BLaER1 treated with 17β-estradiol and CSF1 and Interleukin-3, amounts not matched to agents 10 nM and 100 nM (cell line): ENCODE data around the gene SPP2.

ENCODE experiments used
- H3K27ac ChIP-seq, 11 experiments: shearing (Covaris generic); formaldehyde crosslinking; 2 replicates each; pipeline ENCODE4 v1.8.1; 2022
- H3K27me3 ChIP-seq, 11 experiments: shearing (Covaris generic); formaldehyde crosslinking; 2 replicates each; pipeline ENCODE4 v1.8.1; 2022
- H3K36me3 ChIP-seq, 11 experiments: shearing (Covaris generic); formaldehyde crosslinking; 2 replicates each; pipeline ENCODE4 v1.8.1; 2022
- H3K4me1 ChIP-seq, 10 experiments: shearing (Covaris generic); formaldehyde crosslinking; 2 replicates each; pipeline ENCODE4 v1.8.1; 2022
- H3K4me2 ChIP-seq, 11 experiments: shearing (Covaris generic); formaldehyde crosslinking; 2 replicates each; pipeline ENCODE4 v1.8.1; 2022
- H3K4me3 ChIP-seq, 10 experiments: shearing (Covaris generic); formaldehyde crosslinking; 2 replicates each; pipeline ENCODE4 v1.8.1; 2022
- H3K9ac ChIP-seq, 11 experiments: shearing (Covaris generic); formaldehyde crosslinking; 2 replicates each; pipeline ENCODE4 v1.8.1; 2022
- H3K9me3 ChIP-seq, 11 experiments: shearing (Covaris generic); formaldehyde crosslinking; replicated peaks in 1 of 11; 2 replicates each; pipeline ENCODE4 v1.8.1; 2022
- H4K20me1 ChIP-seq, 11 experiments: shearing (Covaris generic); formaldehyde crosslinking; 2 replicates each; pipeline ENCODE4 v1.8.1; 2022
- Cebpa-rat ChIP-seq, 11 experiments: shearing (Covaris generic); IDR thresholded peaks; 2 replicates each; pipeline ENCODE4 v1.8.1; 2022

The SPP2 gene

DNA sequence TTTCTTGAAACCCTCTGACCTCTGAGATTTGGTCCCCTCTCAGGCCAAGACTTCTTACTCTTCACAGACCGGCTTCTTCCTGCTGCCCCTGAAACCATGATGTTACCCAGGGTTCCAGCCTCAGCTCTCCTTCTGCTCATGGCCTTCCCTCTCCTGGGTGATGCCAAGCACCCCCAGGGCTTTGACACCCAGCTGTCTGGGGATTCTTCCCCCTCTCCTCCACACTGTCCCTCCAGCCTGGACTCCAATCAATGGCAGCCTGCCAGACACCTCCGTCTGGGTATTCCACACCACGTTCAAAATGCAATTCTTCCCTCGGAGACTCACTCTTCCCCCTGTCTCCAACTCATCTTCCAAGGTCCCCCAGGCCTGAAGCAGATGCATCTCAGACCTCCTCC lies 25.0 kb downstream of the SPP2 start:
- 0 out of 22 replicates have a peak, but pooled peaks cover 0 to 5% (median 0%) of the 10 kb centered on the region in 11 experiments for H3K27me3 ChIP-seq
- H3K4me2 ChIP-seq, result peak overlapping the region; percentile 13 to 82 (median 68); a peak in 20 of 22 replicates
- H3K9me3 ChIP-seq, result peaks cover 0 to 18% (median 5%) of the 10 kb centered on the region in 11 experiments; a peak in 6 of 22 replicates
- H3K36me3 ChIP-seq, result no peaks in the 10 kb centered on the region
- H3K9ac ChIP-seq, result peak overlapping the region in 1 of 11 experiments; percentile 3; a peak in 2 of 22 replicates
- peaks cover 13 to 74% (median 51%) of the 10 kb centered on the region in 10 experiments; a peak in 18 of 20 replicates for H3K4me1 ChIP-seq
- no peak overlapping the region for H3K4me3 ChIP-seq
- TF ChIP-seq Cebpa-rat (IDR thresholded peaks at IDR 0.05), result no peak
- peak overlapping the region in 3 of 11 experiments; percentile 4 to 34 (median 6); a peak in 3 of 22 replicates for H3K27ac ChIP-seq
- H4K20me1 ChIP-seq, result no peaks in the 10 kb centered on the region

DNA sequence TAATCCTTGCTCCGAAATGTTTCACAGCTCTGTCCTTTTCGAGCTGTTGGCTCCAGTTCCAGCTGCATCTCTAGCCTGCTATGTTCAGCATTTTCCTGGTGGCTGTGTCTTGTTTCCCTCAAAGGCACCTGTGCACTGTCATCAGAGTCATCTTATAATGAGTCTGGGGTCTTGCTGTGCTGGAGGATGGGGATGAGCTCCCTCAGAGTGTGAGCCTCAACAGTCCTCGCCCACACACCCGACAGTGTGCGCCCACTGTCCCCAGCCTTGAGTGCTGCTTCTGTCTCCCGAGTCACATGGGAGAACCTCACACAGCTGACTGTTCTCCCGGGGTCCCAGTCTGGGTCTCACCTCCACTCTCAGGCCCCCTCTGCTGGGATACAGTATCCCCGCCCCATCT lies 25.4 kb downstream of the SPP2 start:
- H3K4me2 ChIP-seq, result peak overlapping the region in 10 of 11 experiments; percentile 13 to 82 (median 68); a peak in 17 of 22 replicates
- no peak for TF ChIP-seq Cebpa-rat (IDR thresholded peaks at IDR 0.05)
- H3K9me3 ChIP-seq, result peaks cover 0 to 16% (median 3%) of the 10 kb centered on the region in 11 experiments; a peak in 9 of 22 replicates
- no peak overlapping the region for H3K4me3 ChIP-seq
- H3K27me3 ChIP-seq, result 0 out of 22 replicates have a peak, but pooled peaks cover 0 to 5% (median 0%) of the 10 kb centered on the region in 11 experiments
- H3K4me1 ChIP-seq, result peaks cover 13 to 71% (median 50%) of the 10 kb centered on the region in 10 experiments; a peak in 18 of 20 replicates
- H3K9ac ChIP-seq, result no peak overlapping the region
- no peaks in the 10 kb centered on the region for H4K20me1 ChIP-seq
- no peaks in the 10 kb centered on the region for H3K36me3 ChIP-seq
- no peak overlapping the region for H3K27ac ChIP-seq

DNA sequence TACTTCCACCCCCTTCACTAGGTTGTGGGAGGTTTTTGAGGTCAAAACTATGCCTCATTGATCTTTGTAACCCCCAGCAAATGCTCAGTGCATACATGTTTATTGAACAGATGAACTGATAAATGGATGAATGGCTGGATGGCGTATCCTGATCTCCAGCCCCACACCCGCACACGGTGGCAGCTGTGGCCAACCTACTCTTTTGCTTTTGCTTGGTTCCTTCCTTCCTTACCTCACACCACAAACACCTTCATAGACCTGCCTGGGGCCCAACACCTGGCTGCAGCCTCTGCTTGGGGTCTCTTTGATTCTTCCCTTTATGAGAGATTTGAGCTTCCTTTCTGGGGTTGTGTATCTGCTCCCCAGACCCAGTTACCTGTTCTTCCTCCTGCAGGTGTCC lies 25.9 kb downstream of the SPP2 start:
- H3K27ac ChIP-seq, result no peak overlapping the region

DNA sequence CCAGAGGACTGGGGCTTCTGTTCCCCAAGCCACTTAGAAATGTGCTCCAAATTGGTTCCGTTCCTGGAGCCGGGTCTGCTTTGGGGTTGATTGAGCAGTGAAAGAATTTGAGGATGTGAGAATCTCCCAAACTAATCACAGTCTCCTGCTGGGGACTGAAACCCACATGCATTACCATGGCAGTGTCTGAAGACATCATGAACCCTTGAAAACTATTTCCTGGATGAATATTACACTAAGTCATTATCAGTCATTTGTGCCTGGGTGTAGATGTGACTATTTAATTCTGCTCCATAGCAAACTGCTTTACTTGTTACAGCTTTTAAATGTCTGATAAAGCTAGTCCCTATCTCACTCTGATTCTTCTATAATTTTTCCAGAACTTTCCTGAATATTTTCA lies 27.6 kb downstream of the SPP2 start:
- Histone ChIP-seq H3K27me3 (0 out of 22 replicates have a peak, but pooled peaks cover 0 to 5% (median 0%) of the 10 kb centered on the region in 11 experiments), H3K4me2 (peak overlapping the region in 2 of 11 experiments; percentile 14 to 29; a peak in 2 of 22 replicates), H3K27ac (no peak overlapping the region), H4K20me1 (no peaks in the 10 kb centered on the region), H3K4me1 (peaks cover 8 to 55% (median 36%) of the 10 kb centered on the region in 10 experiments), H3K4me3 (no peak overlapping the region), H3K36me3 (peaks cover 0 to 12% (median 0%) of the 10 kb centered on the region in 11 experiments; a peak in 6 of 22 replicates), H3K9ac (no peak overlapping the region), H3K9me3 (peaks cover 0 to 24% (median 17%) of the 10 kb centered on the region in 11 experiments; a peak in 14 of 22 replicates)
- no peak for TF ChIP-seq Cebpa-rat (IDR thresholded peaks at IDR 0.05)

More for the DNA sequence above, 25.9 kb downstream of the SPP2 start:
- Histone ChIP-seq H3K9me3 (peaks cover 0 to 16% (median 8%) of the 10 kb centered on the region in 11 experiments; a peak in 11 of 22 replicates), H3K36me3 (no peaks in the 10 kb centered on the region), H4K20me1 (no peaks in the 10 kb centered on the region), H3K4me3 (no peak overlapping the region), H3K4me1 (peaks cover 11 to 66% (median 46%) of the 10 kb centered on the region in 10 experiments; a peak in 18 of 20 replicates), H3K4me2 (peak overlapping the region in 9 of 11 experiments; percentile 42 to 82 (median 68); a peak in 17 of 22 replicates), H3K27me3 (0 out of 22 replicates have a peak, but pooled peaks cover 0 to 5% (median 0%) of the 10 kb centered on the region in 11 experiments), H3K9ac (no peak overlapping the region)
- no peak for TF ChIP-seq Cebpa-rat (IDR thresholded peaks at IDR 0.05)

DNA sequence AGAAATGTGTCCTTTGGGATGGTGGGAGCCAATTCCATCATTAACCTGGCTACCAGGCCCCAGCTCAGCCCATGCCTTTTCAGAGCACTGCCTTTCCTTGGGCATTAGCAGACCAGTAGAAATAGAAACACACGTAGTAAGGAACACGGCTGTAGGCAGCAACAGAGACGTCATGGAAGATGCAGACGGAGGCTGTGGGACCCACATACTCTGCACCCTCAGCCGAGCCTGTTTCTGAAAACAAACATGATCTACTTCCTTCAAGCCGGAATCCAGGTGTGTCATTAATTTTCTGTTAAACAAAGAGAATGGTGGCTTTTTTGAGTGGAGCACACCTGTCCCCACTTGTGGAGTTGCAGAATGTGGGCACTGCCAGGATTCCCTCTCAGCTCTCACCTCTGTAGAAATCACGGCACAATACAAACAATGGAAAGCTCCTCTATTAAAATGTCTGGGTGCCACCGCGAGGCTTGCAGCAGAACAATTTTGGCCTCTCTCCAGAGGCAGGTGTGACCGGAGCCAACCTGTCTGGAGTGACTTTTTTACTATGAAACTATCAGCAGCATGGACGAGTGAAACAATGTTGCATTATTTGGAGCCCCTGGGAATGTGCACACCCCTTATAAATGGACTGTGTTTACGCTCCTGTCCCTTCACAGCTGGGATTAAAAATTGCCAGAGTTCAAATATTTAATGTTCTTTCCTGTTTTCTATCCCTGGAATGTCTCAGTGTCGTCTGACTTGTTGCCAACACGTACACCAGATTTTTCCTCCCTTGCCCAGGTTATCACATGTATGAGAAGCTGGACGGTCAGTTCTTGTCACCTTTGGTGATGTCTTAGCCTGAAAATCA lies 31.7 kb downstream of the SPP2 start:
- H3K9me3 ChIP-seq, result peaks cover under 1 to 47% (median 29%) of the 10 kb centered on the region in 11 experiments; a peak in 16 of 22 replicates
- no peak overlapping the region for H3K9ac ChIP-seq
- no peak overlapping the region for H3K4me3 ChIP-seq
- peaks cover 0 to 21% (median 2%) of the 10 kb centered on the region in 11 experiments; a peak in 8 of 22 replicates for H3K36me3 ChIP-seq
- no peaks in the 10 kb centered on the region for H4K20me1 ChIP-seq
- no peaks in the 10 kb centered on the region for H3K27me3 ChIP-seq
- peak overlapping the region in 2 of 11 experiments; percentile 73 to 77; a peak in 4 of 22 replicates for H3K4me2 ChIP-seq
- TF ChIP-seq Cebpa-rat (IDR thresholded peaks at IDR 0.05), result no peak
- H3K27ac ChIP-seq, result no peak overlapping the region
- peaks cover 12 to 29% (median 18%) of the 10 kb centered on the region in 10 experiments for H3K4me1 ChIP-seq

DNA sequence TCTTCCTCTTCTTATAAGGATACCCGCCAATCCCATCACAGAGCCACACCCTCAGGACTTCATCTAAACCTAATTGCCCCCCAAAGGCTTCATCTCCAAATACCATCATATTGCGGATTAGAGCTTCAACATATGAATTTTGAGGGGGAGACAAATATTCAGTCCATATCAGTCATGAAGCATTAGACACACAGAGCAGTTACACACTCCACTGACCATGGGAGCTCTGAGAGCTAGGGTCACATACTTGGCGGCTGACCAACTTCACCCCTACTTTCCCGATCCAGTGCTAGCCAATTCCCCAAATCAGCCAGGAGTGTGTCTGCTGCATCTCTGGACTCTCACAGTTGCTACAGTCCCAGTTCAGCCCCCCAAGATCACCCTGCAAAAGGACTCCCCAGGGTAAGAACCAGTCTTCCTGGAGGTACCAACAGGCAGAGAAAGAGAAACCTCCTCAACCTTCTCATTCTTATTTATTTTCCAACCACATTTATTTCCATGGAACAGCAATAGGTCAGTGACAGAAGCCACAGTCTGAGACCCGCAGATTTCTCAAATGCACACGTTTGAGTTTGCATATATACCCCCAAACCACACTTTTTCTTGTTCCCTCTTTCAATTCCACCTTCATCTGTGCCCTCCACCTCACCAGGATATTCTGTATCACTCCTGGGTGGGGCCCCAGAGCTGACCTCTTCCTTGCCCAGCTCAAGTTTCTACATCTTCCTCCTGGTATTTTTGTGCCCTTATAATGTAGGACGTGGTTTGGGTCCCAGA lies 33.3 kb downstream of the SPP2 start:
- Histone ChIP-seq H3K4me1 (peaks cover 12 to 20% (median 16%) of the 10 kb centered on the region in 10 experiments), H3K4me3 (no peak overlapping the region), H3K27ac (no peak overlapping the region), H3K27me3 (no peaks in the 10 kb centered on the region), H4K20me1 (no peaks in the 10 kb centered on the region), H3K36me3 (peaks cover 0 to 27% (median 7%) of the 10 kb centered on the region in 11 experiments; a peak in 8 of 22 replicates), H3K9me3 (peaks cover 16 to 62% (median 45%) of the 10 kb centered on the region in 11 experiments), H3K4me2 (peak overlapping the region; percentile 52 to 77 (median 62); a peak in 21 of 22 replicates), H3K9ac (0 out of 22 replicates have a peak overlapping the region, but pooled peaks of 1 of the 11 experiments have one; percentile 5)
- TF ChIP-seq Cebpa-rat (IDR thresholded peaks at IDR 0.05), result no peak

DNA sequence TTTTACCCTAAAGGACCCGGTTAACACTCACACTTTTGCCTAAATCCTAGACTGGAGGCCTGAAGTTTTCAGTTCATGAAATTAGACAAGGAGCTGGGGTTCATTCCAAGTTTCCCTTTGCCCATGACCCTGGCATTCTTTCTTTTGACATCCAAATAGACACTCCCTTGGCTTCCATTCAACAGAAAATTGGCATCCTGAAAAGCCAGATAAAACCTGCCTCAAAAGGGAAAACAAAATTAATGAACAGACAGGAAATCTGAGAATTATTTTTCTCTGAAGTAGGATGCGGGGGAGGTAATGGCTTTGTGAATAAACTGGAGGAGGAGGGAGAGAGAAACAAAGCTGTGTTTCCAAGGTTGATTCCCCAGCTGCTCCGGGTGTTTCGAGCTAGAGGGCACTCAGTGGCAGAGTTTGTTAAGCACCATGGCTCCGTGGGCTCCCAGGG lies 41.0 kb downstream of the SPP2 start:
- Histone ChIP-seq H3K27ac (peak overlapping the region in 6 of 11 experiments; percentile 5 to 41 (median 20); a peak in 6 of 22 replicates), H3K4me1 (peaks cover 7 to 59% (median 44%) of the 10 kb centered on the region in 10 experiments; a peak in 19 of 20 replicates), H4K20me1 (no peaks in the 10 kb centered on the region), H3K4me2 (peak overlapping the region; percentile 60 to 88 (median 72)), H3K36me3 (peaks cover 0 to 46% (median 12%) of the 10 kb centered on the region in 11 experiments; a peak in 11 of 22 replicates), H3K27me3 (no peaks in the 10 kb centered on the region), H3K9me3 (peaks cover 28 to 62% (median 56%) of the 10 kb centered on the region in 11 experiments), H3K4me3 (no peak overlapping the region; a peak in 1 of 20 replicates), H3K9ac (peak overlapping the region in 5 of 11 experiments; percentile 20 to 58 (median 34); a peak in 9 of 22 replicates)
- no peak for TF ChIP-seq Cebpa-rat (IDR thresholded peaks at IDR 0.05)

DNA sequence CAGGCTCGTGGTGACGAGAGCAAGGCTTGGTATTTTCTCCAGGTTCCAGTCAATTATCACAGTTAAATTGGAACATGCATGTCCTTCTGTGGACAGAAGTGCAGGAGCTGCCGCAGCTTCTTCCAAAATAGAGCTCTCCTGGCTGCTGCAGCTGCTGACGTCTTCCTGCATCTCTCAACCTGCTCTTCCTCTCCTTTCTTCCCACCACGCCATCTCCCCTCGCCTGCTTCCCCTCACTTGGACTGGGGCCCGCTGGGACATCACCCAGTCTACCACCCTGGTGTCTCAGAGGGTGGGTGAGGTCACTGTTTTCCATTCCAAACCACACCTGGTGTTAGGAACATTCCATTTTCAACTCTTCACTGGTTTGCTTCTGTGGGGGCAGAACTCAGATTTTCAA lies 41.4 kb downstream of the SPP2 start:
- Histone ChIP-seq H3K9ac (peak overlapping the region in 5 of 11 experiments; percentile 20 to 58 (median 34); a peak in 9 of 22 replicates), H3K36me3 (peaks cover 0 to 46% (median 12%) of the 10 kb centered on the region in 11 experiments; a peak in 11 of 22 replicates), H3K9me3 (peaks cover 26 to 58% (median 52%) of the 10 kb centered on the region in 11 experiments), H3K27me3 (no peaks in the 10 kb centered on the region), H3K4me2 (peak overlapping the region; percentile 60 to 88 (median 72)), H3K4me1 (peaks cover 7 to 64% (median 48%) of the 10 kb centered on the region in 10 experiments; a peak in 19 of 20 replicates), H3K27ac (peak overlapping the region in 6 of 11 experiments; percentile 5 to 41 (median 20); a peak in 6 of 22 replicates), H3K4me3 (no peak overlapping the region; a peak in 1 of 20 replicates), H4K20me1 (no peaks in the 10 kb centered on the region)
- TF ChIP-seq Cebpa-rat (IDR thresholded peaks at IDR 0.05), result no peak
